Measurements from ENCODE around the gene IGBP1. TPM values are rescaled to one million over a fixed set of nuclear protein-coding genes. Genes with fewer than 3 reads are reported as not detected.
A peak's percentile ranks its signal among the peaks of the same experiment; 100 is the strongest.

Gene IGBP1
- total and polyA plus RNA-seq, 12 donors, result 15.8 to 57.8 (median 49.0) TPM

GRCh38 chrX:70134116-70134477 is 850 bp downstream of the IGBP1 start:
- H3K36me3 ChIP-seq, result peaks cover 0 to 22% (median 0%) of the 10 kb centered on the region in 9 donors
- TF ChIP-seq, protein P1, sequence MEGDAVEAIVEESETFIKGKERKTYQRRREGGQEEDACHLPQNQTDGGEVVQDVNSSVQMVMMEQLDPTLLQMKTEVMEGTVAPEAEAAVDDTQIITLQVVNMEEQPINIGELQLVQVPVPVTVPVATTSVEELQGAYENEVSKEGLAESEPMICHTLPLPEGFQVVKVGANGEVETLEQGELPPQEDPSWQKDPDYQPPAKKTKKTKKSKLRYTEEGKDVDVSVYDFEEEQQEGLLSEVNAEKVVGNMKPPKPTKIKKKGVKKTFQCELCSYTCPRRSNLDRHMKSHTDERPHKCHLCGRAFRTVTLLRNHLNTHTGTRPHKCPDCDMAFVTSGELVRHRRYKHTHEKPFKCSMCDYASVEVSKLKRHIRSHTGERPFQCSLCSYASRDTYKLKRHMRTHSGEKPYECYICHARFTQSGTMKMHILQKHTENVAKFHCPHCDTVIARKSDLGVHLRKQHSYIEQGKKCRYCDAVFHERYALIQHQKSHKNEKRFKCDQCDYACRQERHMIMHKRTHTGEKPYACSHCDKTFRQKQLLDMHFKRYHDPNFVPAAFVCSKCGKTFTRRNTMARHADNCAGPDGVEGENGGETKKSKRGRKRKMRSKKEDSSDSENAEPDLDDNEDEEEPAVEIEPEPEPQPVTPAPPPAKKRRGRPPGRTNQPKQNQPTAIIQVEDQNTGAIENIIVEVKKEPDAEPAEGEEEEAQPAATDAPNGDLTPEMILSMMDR (IDR thresholded peaks at IDR 0.05), result no peak
- 1 to 3% methylated on average over 12 of the region's 12 CpGs for WGBS, 2 donors
- H3K4me1 ChIP-seq, result peaks cover 0 to 23% (median 0%) of the 10 kb centered on the region in 9 donors
- H3K4me3 ChIP-seq, result peak overlapping the region; percentile 56 to 91 (median 80)
- H3K9me3 ChIP-seq, result no peaks in the 10 kb centered on the region
- peaks cover 0 to 4% (median 0%) of the 10 kb centered on the region in 7 donors for H3K27me3 ChIP-seq
- peak overlapping the region in 9 of 10 donors; percentile 70 to 91 (median 86) for H3K27ac ChIP-seq
- intact Hi-C loops (cut with DNase I), result no loop called here
- ATAC-seq (peak in 2 of 8 donors; percentile 3), DNase-seq (no peak)

- Histone ChIP-seq H3K4me3 (no peak overlapping the region), H3K27ac (no peak overlapping the region), H3K4me1 (peaks cover 0 to 16% (median 0%) of the 10 kb centered on the region in 9 donors), H3K36me3 (peaks cover 0 to 39% (median 0%) of the 10 kb centered on the region in 9 donors), H3K27me3 (peaks cover 0 to 12% (median 0%) of the 10 kb centered on the region in 7 donors), H3K9me3 (no peaks in the 10 kb centered on the region)
- TF ChIP-seq, protein P1 (IDR thresholded peaks at IDR 0.05), result no peak
- WGBS, 2 donors, result 97 to 100% methylated on average over 2 of the region's 2 CpGs
- DNase-seq (no peak), ATAC-seq (no peak)
- intact Hi-C loops (cut with DNase I), result no loop called here
These were observed 5.4 kb downstream of the IGBP1 start for GRCh38 chrX:70138622-70139021.

DNA sequence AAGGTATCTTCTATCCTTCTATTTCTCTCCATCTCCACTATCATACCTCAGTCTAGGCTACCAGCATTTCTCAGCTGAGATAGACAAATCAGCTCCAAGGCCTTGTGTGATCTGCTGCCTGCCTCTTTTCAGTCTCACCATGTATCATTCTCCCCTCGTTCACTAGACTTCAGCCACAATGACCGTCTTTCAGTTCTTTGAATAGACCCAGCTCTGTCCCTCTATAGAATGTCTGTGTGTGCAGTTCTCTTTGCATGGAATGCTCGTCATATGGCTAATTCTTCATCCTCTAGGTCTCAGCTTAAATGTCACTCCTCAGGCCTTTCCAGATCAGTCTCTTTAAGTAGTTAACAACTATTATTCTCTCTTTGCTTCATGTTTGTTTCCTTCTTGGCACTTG is 6.5 kb downstream of the IGBP1 start:
- H3K4me1 ChIP-seq, result peaks cover 0 to 9% (median 0%) of the 10 kb centered on the region in 9 donors
- TF ChIP-seq, protein P1 (IDR thresholded peaks at IDR 0.05), result no peak
- H3K27ac ChIP-seq, result no peak overlapping the region
- ATAC-seq, result no peak
- no peak for DNase-seq
- peaks cover 0 to 39% (median 0%) of the 10 kb centered on the region in 9 donors for H3K36me3 ChIP-seq
- no peak overlapping the region for H3K4me3 ChIP-seq
- intact Hi-C loops (cut with DNase I), result no loop called here
- 88 to 91% methylated on average over 3 of the region's 3 CpGs for WGBS, 2 donors
- peaks cover 0 to 12% (median 0%) of the 10 kb centered on the region in 7 donors for H3K27me3 ChIP-seq
- H3K9me3 ChIP-seq, result no peaks in the 10 kb centered on the region

DNA sequence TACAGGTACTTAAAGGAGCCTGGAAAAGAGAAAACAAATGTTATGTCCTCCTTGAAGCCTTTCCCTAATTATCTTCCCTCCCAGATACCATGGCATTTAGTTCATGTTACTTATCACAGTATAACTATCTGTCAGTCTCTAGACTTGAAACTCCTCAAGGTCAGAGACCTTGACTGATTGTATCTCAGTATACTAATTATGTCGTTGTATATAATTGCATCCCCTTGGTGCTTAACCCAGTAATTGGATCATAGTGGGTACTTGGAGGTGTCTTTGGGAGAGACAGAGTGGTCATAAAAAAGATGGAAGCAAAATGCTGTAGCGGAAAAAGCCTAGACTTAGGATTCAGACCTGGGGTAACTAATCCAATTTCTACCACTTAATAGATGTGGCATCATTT is 8.1 kb downstream of the IGBP1 start:
- H3K27me3 ChIP-seq, result peaks cover 0 to 22% (median 0%) of the 10 kb centered on the region in 7 donors
- TF ChIP-seq, protein P1 (IDR thresholded peaks at IDR 0.05), result no peak
- no peaks in the 10 kb centered on the region for H3K9me3 ChIP-seq
- no peaks in the 10 kb centered on the region for H3K4me1 ChIP-seq
- no peak for DNase-seq
- ATAC-seq, result no peak
- 89 to 94% methylated on average over 2 of the region's 2 CpGs for WGBS, 2 donors
- intact Hi-C loops (cut with DNase I), result no loop called here
- no peak overlapping the region for H3K27ac ChIP-seq
- no peak overlapping the region for H3K4me3 ChIP-seq
- peaks cover 0 to 34% (median 0%) of the 10 kb centered on the region in 9 donors for H3K36me3 ChIP-seq

All from heart right ventricle (tissue), 16 donors.